Activated CD8-positive, alpha-beta T cell treated with anti-CD3 and anti-CD28 coated beads, Interleukin-2, amount 10 ng/mL, durations not matched to agents 7 days and 5 days (primary cell): Measurements from ENCODE around the gene RUSF1. TPM values are rescaled to one million over a fixed set of nuclear protein-coding genes. Genes with fewer than 3 reads are reported as not detected.
"Not testable (repeated sequence)": the region's sequence is repeated elsewhere in the genome, so short reads cannot be mapped to it uniquely, and the experiment has no call there.

Experiments
- ATAC-seq: fragments of 150-1000 bp; cut with Tn5 transposase; one replicate; pipeline ENCODE4 v1.10.0; 2021; ENCODE audit warnings: moderate library complexity
- CTCF ChIA-PET: fragments of 350-600 bp; sonication (Branson Sonifier 250); formaldehyde crosslinking; loops from one replicate; lab custom pipeline; 2021; ENCODE audit warnings: antibody characterized with exemption; lab: Charles Lee
- POLR2A ChIA-PET: fragments of 350-600 bp; sonication (Branson Sonifier 250); formaldehyde crosslinking; loops from one replicate; lab custom pipeline; 2021; ENCODE audit warnings: antibody characterized with exemption; lab: Charles Lee
- DNase-seq: peaks from one replicate; pipeline ENCODE4 v3.0.0-alpha.2; 2020
- H3K27ac Mint-ChIP-seq: one replicate; pipeline ENCODE4 v1.8.0; 2021; ENCODE audit warnings: mild to moderate bottlenecking, mixed read lengths
- H3K27me3 Mint-ChIP-seq: one replicate; pipeline ENCODE4 v1.8.0; 2021; ENCODE audit warnings: low read depth, mixed read lengths
- H3K36me3 Mint-ChIP-seq: one replicate; pipeline ENCODE4 v1.8.0; 2021; ENCODE audit warnings: low read depth, mixed read lengths
- H3K4me1 Mint-ChIP-seq: one replicate; pipeline ENCODE4 v1.8.0; 2021; ENCODE audit warnings: low read depth, mixed read lengths
- H3K4me3 Mint-ChIP-seq: one replicate; pipeline ENCODE4 v1.8.0; 2021; ENCODE audit warnings: mild to moderate bottlenecking, mixed read lengths
- H3K9me3 Mint-ChIP-seq: one replicate; pipeline ENCODE4 v1.8.0; 2022; ENCODE audit warnings: mixed read lengths; ENCODE audit not compliant: insufficient read depth
- total RNA-seq, 2 experiments: library from RNA; stranded (reverse); gene quantifications; one replicate each; pipeline ENCODE4 v1.2.3, GENCODE V29; 2021

Gene RUSF1
- total RNA-seq, 2 experiments from 2014 or later: 31.7 to 32.8 TPM

GRCh38 chr16:31484491-31485171 is 23.6 kb downstream of the RUSF1 start:
- H3K27ac Mint-ChIP-seq: no peak overlapping the region
- DNase-seq: no peak
- peaks cover 9% of the 10 kb centered on the region for H3K4me1 Mint-ChIP-seq
- ChIA-PET CTCF (no interaction called here), POLR2A (interaction anchor here (0.6 kb wide), 1 partner anchor 38 kb away, joined by 3 read pairs; no protein-coding TSS in a partner anchor)
- H3K27me3 Mint-ChIP-seq: peaks cover 25% of the 10 kb centered on the region
- no peak for ATAC-seq
- H3K36me3 Mint-ChIP-seq: peaks cover 1% of the 10 kb centered on the region
- no peaks in the 10 kb centered on the region for H3K9me3 Mint-ChIP-seq
- H3K4me3 Mint-ChIP-seq: no peak overlapping the region

GRCh38 chr16:31484048-31484447 is 24.1 kb downstream of the RUSF1 start:
- POLR2A ChIA-PET, H3K36me3 Mint-ChIP-seq: not testable (repeated sequence)

GRCh38 chr16:31483081-31483480 is 25.1 kb downstream of the RUSF1 start, which contains the start of gene SLC5A2:
SLC5A2 (plus strand) TSS chr16:31483123; CDS start chr16:31483137, 14 bp downstream.
- ChIA-PET POLR2A (no interaction called here), CTCF (no interaction called here)
- H3K4me1 Mint-ChIP-seq: peaks cover 8% of the 10 kb centered on the region
- ATAC-seq: no peak
- no peaks in the 10 kb centered on the region for H3K36me3 Mint-ChIP-seq
- no peak within 1 kb of the TSS for H3K27ac Mint-ChIP-seq
- peaks cover 31% of the 10 kb centered on the region for H3K27me3 Mint-ChIP-seq
- DNase-seq: no peak
- H3K4me3 Mint-ChIP-seq: no peak within 1 kb of the TSS
- no peaks in the 10 kb centered on the region for H3K9me3 Mint-ChIP-seq

More at GRCh38 chr16:31484048-31484447, 24.1 kb downstream of the RUSF1 start:
- H3K27me3 Mint-ChIP-seq: peaks cover 28% of the 10 kb centered on the region
- H3K27ac Mint-ChIP-seq, H3K4me3 Mint-ChIP-seq, H3K4me1 Mint-ChIP-seq, DNase-seq, H3K9me3 Mint-ChIP-seq, ATAC-seq, CTCF ChIA-PET: not testable (repeated sequence)

GRCh38 chr16:31480851-31481536 is 27.2 kb downstream of the RUSF1 start:
- Mint-ChIP-seq H3K27ac (no peak overlapping the region), H3K9me3 (no peaks in the 10 kb centered on the region), H3K27me3 (peaks cover 33% of the 10 kb centered on the region), H3K36me3 (no peaks in the 10 kb centered on the region), H3K4me3 (no peak overlapping the region), H3K4me1 (peaks cover 20% of the 10 kb centered on the region)
- ChIA-PET POLR2A (interaction anchor here (0.8 kb wide), 1 partner anchor 13 kb away, joined by 3 read pairs; no protein-coding TSS in a partner anchor), CTCF (no interaction called here)
- DNase-seq (no peak), ATAC-seq (no peak)

GRCh38 chr16:31479751-31480150 is 28.4 kb downstream of the RUSF1 start:
- no peak overlapping the region for H3K27ac Mint-ChIP-seq
- H3K27me3 Mint-ChIP-seq: peaks cover 32% of the 10 kb centered on the region
- no peak for ATAC-seq
- no peak for DNase-seq
- peaks cover 21% of the 10 kb centered on the region for H3K4me1 Mint-ChIP-seq
- ChIA-PET POLR2A (interaction anchor here (1.0 kb wide), 2 partner anchors 19 to 29 kb away, joined by 3 to 4 read pairs; partner anchors contain the start of gene RUSF1), CTCF (interaction anchor here (1.9 kb wide), 1 partner anchor 19 kb away, joined by 8 read pairs; no protein-coding TSS in a partner anchor)
- H3K36me3 Mint-ChIP-seq: no peaks in the 10 kb centered on the region
- H3K4me3 Mint-ChIP-seq: no peak overlapping the region
- no peaks in the 10 kb centered on the region for H3K9me3 Mint-ChIP-seq

- Mint-ChIP-seq H3K27me3 (peaks cover 34% of the 10 kb centered on the region), H3K9me3 (no peaks in the 10 kb centered on the region), H3K27ac (no peak overlapping the region), H3K4me1 (peaks cover 21% of the 10 kb centered on the region), H3K36me3 (no peaks in the 10 kb centered on the region), H3K4me3 (no peak overlapping the region)
- no peak for DNase-seq
- ChIA-PET POLR2A (interaction anchor here (1.0 kb wide), 2 partner anchors 20 to 29 kb away, joined by 3 to 4 read pairs; partner anchors contain the start of gene RUSF1), CTCF (interaction anchor here (1.9 kb wide), 1 partner anchor 18 kb away, joined by 8 read pairs; no protein-coding TSS in a partner anchor)
- ATAC-seq: no peak
Measured at GRCh38 chr16:31478956-31479355, 29.2 kb downstream of the RUSF1 start.

GRCh38 chr16:31477220-31478216 is 30.7 kb downstream of the RUSF1 start:
- H3K4me3 Mint-ChIP-seq: peak overlapping the region; percentile 79
- ATAC-seq (peak; percentile 33), DNase-seq (peak; percentile 51)
- ChIA-PET CTCF (interaction anchor here (1.7 to 1.9 kb wide), 2 partner anchors 17 to 19 kb away, joined by 4 to 11 read pairs; partner anchors contain the start of gene ARMC5), POLR2A (interaction anchor here (0.6 to 2.7 kb wide), 7 partner anchors 10 to 511 kb away, joined by 3 to 9 read pairs (median 4); partner anchors contain the start of gene ARMC5)
- peaks cover 44% of the 10 kb centered on the region for H3K27me3 Mint-ChIP-seq
- H3K9me3 Mint-ChIP-seq: no peaks in the 10 kb centered on the region
- no peak overlapping the region for H3K27ac Mint-ChIP-seq
- peaks cover 26% of the 10 kb centered on the region for H3K4me1 Mint-ChIP-seq
- H3K36me3 Mint-ChIP-seq: no peaks in the 10 kb centered on the region

- Mint-ChIP-seq H3K4me1 (peaks cover 27% of the 10 kb centered on the region), H3K27me3 (peaks cover 44% of the 10 kb centered on the region)
Measured at GRCh38 chr16:31476303-31477219, 31.6 kb downstream of the RUSF1 start.

GRCh38 chr16:31475946-31476302 is 32.3 kb downstream of the RUSF1 start:
- peaks cover 27% of the 10 kb centered on the region for H3K4me1 Mint-ChIP-seq
- peak overlapping the region; percentile 72 for H3K27ac Mint-ChIP-seq
- H3K36me3 Mint-ChIP-seq: peaks cover 3% of the 10 kb centered on the region
- H3K9me3 Mint-ChIP-seq: no peaks in the 10 kb centered on the region
- peaks cover 47% of the 10 kb centered on the region for H3K27me3 Mint-ChIP-seq
- ATAC-seq (no peak), DNase-seq (no peak)
- POLR2A ChIA-PET: interaction anchor here (1.2 to 2.7 kb wide), 4 partner anchors 12 to 397 kb away, joined by 4 to 9 read pairs (median 4); partner anchors contain the start of genes ARMC5 and ZNF267
- H3K4me3 Mint-ChIP-seq: peak overlapping the region; percentile 79
- CTCF ChIA-PET: interaction anchor here (2.5 kb wide), 1 partner anchor 15 kb away, joined by 17 read pairs; no protein-coding TSS in a partner anchor

More at GRCh38 chr16:31476303-31477219, 31.6 kb downstream of the RUSF1 start:
- Mint-ChIP-seq H3K27ac (peak overlapping the region; percentile 72), H3K9me3 (no peaks in the 10 kb centered on the region), H3K36me3 (no peaks in the 10 kb centered on the region), H3K4me3 (peak overlapping the region; percentile 79)
- ATAC-seq: peak; percentile 90
- peak; percentile 92 for DNase-seq
- ChIA-PET POLR2A (interaction anchor here (0.6 to 2.7 kb wide), 6 partner anchors 11 to 510 kb away, joined by 3 to 9 read pairs (median 4); partner anchors contain the start of gene ARMC5), CTCF (interaction anchor here (1.7 to 2.5 kb wide), 3 partner anchors 16 to 18 kb away, joined by 4 to 17 read pairs (median 11); partner anchors contain the start of gene ARMC5)
